SK-N-SH treated with all-trans-retinoic acid at 6 μM for 48 hours (cell line): ENCODE results near the gene RNU6-7.

Experiments used
- ATAC-seq: fragments of 200-7000 bp; cut with Tn5 transposase; 3 replicates; pipeline ENCODE4 v1.9.1; 2020; ENCODE audit warnings: mild to moderate bottlenecking, moderate library complexity
- ARNTL ChIP-seq: fragments of 450-650 bp; formaldehyde crosslinking; IDR thresholded peaks from 2 replicates; pipeline ENCODE4 v1.5.0; 2020; ENCODE audit warnings: low read depth, mild to moderate bottlenecking, moderate library complexity, borderline replicate concordance
- BACH2 ChIP-seq: fragments of 250-450 bp; sonication (Bioruptor Pico); IDR thresholded peaks from 2 replicates; pipeline ENCODE4 v1.9.0; 2021; ENCODE audit warnings: mild to moderate bottlenecking, borderline replicate concordance
- CREB5 ChIP-seq: fragments of 250-450 bp; sonication (Bioruptor Pico); IDR thresholded peaks from 2 replicates; pipeline ENCODE4 v1.5.1; 2020; ENCODE audit warnings: low read depth, mild to moderate bottlenecking, moderate library complexity
- CSDC2 ChIP-seq: fragments of 250-450 bp; sonication (Bioruptor Pico); IDR thresholded peaks from 2 replicates; pipeline ENCODE4 v1.5.0; 2020; ENCODE audit warnings: mild to moderate bottlenecking, moderate library complexity
- CSRNP3 ChIP-seq: fragments of 250-450 bp; sonication (Bioruptor Pico); IDR thresholded peaks from 2 replicates; pipeline ENCODE4 v1.5.1; 2021; ENCODE audit warnings: mild to moderate bottlenecking, moderate library complexity
- ESRRG ChIP-seq: fragments of 250-450 bp; sonication (Bioruptor Pico); IDR thresholded peaks from 2 replicates; pipeline ENCODE4 v1.6.1; 2021; ENCODE audit warnings: mild to moderate bottlenecking
- GLIS3 ChIP-seq: fragments of 250-450 bp; sonication (Bioruptor Pico); IDR thresholded peaks from 2 replicates; pipeline ENCODE4 v1.5.0; 2020; ENCODE audit warnings: mild to moderate bottlenecking, moderate library complexity
- ISL1 ChIP-seq: fragments of 250-450 bp; sonication (Bioruptor Pico); IDR thresholded peaks from 2 replicates; pipeline ENCODE4 v2.1.2; 2022; ENCODE audit warnings: mild to moderate bottlenecking, moderate library complexity
- OSR1 ChIP-seq: fragments of 250-450 bp; sonication (Bioruptor Pico); IDR thresholded peaks from 2 replicates; pipeline ENCODE4 v1.8.0; 2022; ENCODE audit warnings: moderate library complexity, mild to moderate bottlenecking, inconsistent platforms
- PATZ1 ChIP-seq: fragments of 250-450 bp; sonication (Bioruptor Pico); IDR thresholded peaks from 2 replicates; pipeline ENCODE4 v1.8.0; 2020; ENCODE audit warnings: mild to moderate bottlenecking, moderate library complexity, borderline replicate concordance
- POU6F1 ChIP-seq: fragments of 250-450 bp; sonication (Bioruptor Pico); IDR thresholded peaks from 2 replicates; pipeline ENCODE4 v1.8.0; 2021; ENCODE audit warnings: low read depth, mild to moderate bottlenecking, moderate library complexity, borderline replicate concordance
- PPARA ChIP-seq: fragments of 250-450 bp; sonication (Bioruptor Pico); IDR thresholded peaks from 2 replicates; pipeline ENCODE4 v1.5.0; 2020; ENCODE audit warnings: mild to moderate bottlenecking, borderline replicate concordance
- RARB ChIP-seq: fragments of 250-450 bp; sonication (Bioruptor Pico); IDR thresholded peaks from 2 replicates; pipeline ENCODE4 v1.8.0; 2021; ENCODE audit warnings: mild to moderate bottlenecking, moderate library complexity
- SNAI2 ChIP-seq: fragments of 250-450 bp; sonication (Bioruptor Pico); IDR thresholded peaks from 2 replicates; pipeline ENCODE4 v1.5.0; 2020; ENCODE audit warnings: mild to moderate bottlenecking, moderate library complexity
- TCF4 ChIP-seq: fragments of 250-450 bp; sonication (Bioruptor Pico); IDR thresholded peaks from 2 replicates; pipeline ENCODE4 v1.8.0; 2021; ENCODE audit warnings: mild to moderate bottlenecking, moderate library complexity, borderline replicate concordance
- TOX ChIP-seq: fragments of 250-450 bp; sonication (Bioruptor Pico); IDR thresholded peaks from 2 replicates; pipeline ENCODE4 v1.8.0; 2021; ENCODE audit warnings: mild to moderate bottlenecking, moderate library complexity, borderline replicate concordance
- ZFP3 ChIP-seq: fragments of 250-450 bp; sonication (Bioruptor Pico); IDR thresholded peaks from 2 replicates; pipeline ENCODE4 v1.5.0; 2020; ENCODE audit warnings: mild to moderate bottlenecking, moderate library complexity
- ZFP30 ChIP-seq: fragments of 450-650 bp; formaldehyde crosslinking; IDR thresholded peaks from 2 replicates; pipeline ENCODE4 v1.5.0; 2022; ENCODE audit warnings: mild to moderate bottlenecking, moderate library complexity
- ZNF565 ChIP-seq: fragments of 450-650 bp; formaldehyde crosslinking; conservative IDR thresholded peaks from 2 replicates; pipeline ENCODE4 v1.5.0; 2020; ENCODE audit warnings: low read depth, mild to moderate bottlenecking, moderate library complexity
- ZNF70 ChIP-seq: fragments of 450-650 bp; formaldehyde crosslinking; IDR thresholded peaks from 2 replicates; pipeline ENCODE4 v1.5.0; 2020; ENCODE audit warnings: mild to moderate bottlenecking, moderate library complexity
- ZNF8 ChIP-seq: fragments of 450-650 bp; formaldehyde crosslinking; IDR thresholded peaks from 2 replicates; pipeline ENCODE4 v1.5.0; 2020; ENCODE audit warnings: mild to moderate bottlenecking, moderate library complexity

The RNU6-7 gene

GRCh38 chr14:32183151-32184058 lies 18.4 kb upstream of the RNU6-7 start:
- TF ChIP-seq PPARA (CRISPR knock-in tag) (no peak), CSRNP3 (CRISPR knock-in tag) (no peak), ZFP3 (no peak), ISL1 (no peak), RARB (no peak)
- ATAC-seq: no peak

- TF ChIP-seq TCF4 (CRISPR knock-in tag): no peak
- no peak for TF ChIP-seq ARNTL (CRISPR knock-in tag)
- no peak for TF ChIP-seq ZNF8 (CRISPR knock-in tag)
- TF ChIP-seq BACH2 (CRISPR knock-in tag): no peak
- no peak for TF ChIP-seq OSR1 (CRISPR knock-in tag)
- TF ChIP-seq ZFP3: no peak
- no peak for ATAC-seq
Measured at GRCh38 chr14:32185097-32185496, 16.7 kb upstream of the RNU6-7 start.

- TF ChIP-seq TOX (CRISPR knock-in tag): no peak
- no peak for TF ChIP-seq TCF4 (CRISPR knock-in tag)
- no peak for TF ChIP-seq GLIS3 (CRISPR knock-in tag)
- TF ChIP-seq ISL1: no peak
- TF ChIP-seq POU6F1 (CRISPR knock-in tag): no peak
- TF ChIP-seq PATZ1 (CRISPR knock-in tag): no peak
- no peak for TF ChIP-seq ZNF565
- no peak for TF ChIP-seq ZNF8 (CRISPR knock-in tag)
- no peak for TF ChIP-seq CSDC2
- TF ChIP-seq PPARA (CRISPR knock-in tag): no peak
- TF ChIP-seq CSRNP3 (CRISPR knock-in tag): no peak
- TF ChIP-seq OSR1 (CRISPR knock-in tag): no peak
- TF ChIP-seq RARB: no peak
- TF ChIP-seq SNAI2 (CRISPR knock-in tag): no peak
- TF ChIP-seq CREB5 (CRISPR knock-in tag): no peak
- TF ChIP-seq ZFP30 (CRISPR knock-in tag): no peak
- no peak for TF ChIP-seq ESRRG (CRISPR knock-in tag)
- TF ChIP-seq ARNTL (CRISPR knock-in tag): no peak
- no peak for ATAC-seq
Measured at GRCh38 chr14:32186248-32186647, 15.6 kb upstream of the RNU6-7 start.

GRCh38 chr14:32189811-32190210 lies 12.0 kb upstream of the RNU6-7 start:
- no peak for ATAC-seq
- TF ChIP-seq ZNF70 (CRISPR knock-in tag) (no peak), ESRRG (CRISPR knock-in tag) (no peak), ZFP3 (no peak), CSRNP3 (CRISPR knock-in tag) (no peak), TCF4 (CRISPR knock-in tag) (no peak), BACH2 (CRISPR knock-in tag) (no peak), SNAI2 (CRISPR knock-in tag) (no peak), PATZ1 (CRISPR knock-in tag) (no peak), ZNF8 (CRISPR knock-in tag) (no peak), ARNTL (CRISPR knock-in tag) (no peak), CSDC2 (no peak)
